Measurements from ENCODE around the gene TSPEAR.

The TSPEAR gene

GRCh38 chr21:44499211-44499560 is 212.2 kb downstream of the TSPEAR start:
- Histone ChIP-seq H3K4me1 (no peaks in the 10 kb centered on the region), H3K4me3 (ENCODE audit: low read depth, low read length) (no peak overlapping the region), H3K27me3 (peaks cover 83% of the 10 kb centered on the region), H3K36me3 (no peaks in the 10 kb centered on the region), H3K9me3 (no peaks in the 10 kb centered on the region)
- no peak for DNase-seq
- TF ChIP-seq CTCF (IDR thresholded peaks at IDR 0.05; ENCODE audit: low read depth, low read length) = no peak

GRCh38 chr21:44498280-44499210 is 212.8 kb downstream of the TSPEAR start:
- no peak for DNase-seq
- Histone ChIP-seq H3K4me3 (ENCODE audit: low read depth, low read length) (no peak overlapping the region), H3K4me1 (no peaks in the 10 kb centered on the region), H3K36me3 (no peaks in the 10 kb centered on the region), H3K27me3 (peaks cover 88% of the 10 kb centered on the region), H3K9me3 (no peaks in the 10 kb centered on the region)
- TF ChIP-seq CTCF (IDR thresholded peaks at IDR 0.05; ENCODE audit: low read depth, low read length) = no peak

- no peak for DNase-seq
- Histone ChIP-seq H3K4me3 (ENCODE audit: low read depth, low read length) (no peak overlapping the region), H3K9me3 (no peaks in the 10 kb centered on the region), H3K4me1 (no peaks in the 10 kb centered on the region), H3K36me3 (no peaks in the 10 kb centered on the region), H3K27me3 (peaks cover 97% of the 10 kb centered on the region)
- TF ChIP-seq CTCF (IDR thresholded peaks at IDR 0.05; ENCODE audit: low read depth, low read length) = no peak
Measured at GRCh38 chr21:44497703-44498126, 213.7 kb downstream of the TSPEAR start.

GRCh38 chr21:44496564-44497550 is 214.5 kb downstream of the TSPEAR start:
- no peaks in the 10 kb centered on the region for H3K4me1 ChIP-seq
- H3K36me3 ChIP-seq = no peaks in the 10 kb centered on the region
- H3K27me3 ChIP-seq = peaks cover 92% of the 10 kb centered on the region
- no peak for TF ChIP-seq CTCF (IDR thresholded peaks at IDR 0.05; ENCODE audit: low read depth, low read length)
- no peaks in the 10 kb centered on the region for H3K9me3 ChIP-seq
- no peak for DNase-seq
- no peak overlapping the region for H3K4me3 ChIP-seq (ENCODE audit: low read depth, low read length)

GRCh38 chr21:44495611-44496563 is 215.5 kb downstream of the TSPEAR start:
- Histone ChIP-seq H3K27me3 (peaks cover 89% of the 10 kb centered on the region), H3K4me3 (ENCODE audit: low read depth, low read length) (no peak overlapping the region), H3K4me1 (no peaks in the 10 kb centered on the region), H3K36me3 (no peaks in the 10 kb centered on the region), H3K9me3 (no peaks in the 10 kb centered on the region)
- no peak for TF ChIP-seq CTCF (IDR thresholded peaks at IDR 0.05; ENCODE audit: low read depth, low read length)
- no peak for DNase-seq
